ENCODE data around the gene YWHAH. TPM values are rescaled to one million over a fixed set of nuclear protein-coding genes. Genes with fewer than 3 reads are reported as not detected.

Gene YWHAH
- total RNA-seq, 2 donors from 2014 or later = 41.9 to 62.4 TPM

DNA sequence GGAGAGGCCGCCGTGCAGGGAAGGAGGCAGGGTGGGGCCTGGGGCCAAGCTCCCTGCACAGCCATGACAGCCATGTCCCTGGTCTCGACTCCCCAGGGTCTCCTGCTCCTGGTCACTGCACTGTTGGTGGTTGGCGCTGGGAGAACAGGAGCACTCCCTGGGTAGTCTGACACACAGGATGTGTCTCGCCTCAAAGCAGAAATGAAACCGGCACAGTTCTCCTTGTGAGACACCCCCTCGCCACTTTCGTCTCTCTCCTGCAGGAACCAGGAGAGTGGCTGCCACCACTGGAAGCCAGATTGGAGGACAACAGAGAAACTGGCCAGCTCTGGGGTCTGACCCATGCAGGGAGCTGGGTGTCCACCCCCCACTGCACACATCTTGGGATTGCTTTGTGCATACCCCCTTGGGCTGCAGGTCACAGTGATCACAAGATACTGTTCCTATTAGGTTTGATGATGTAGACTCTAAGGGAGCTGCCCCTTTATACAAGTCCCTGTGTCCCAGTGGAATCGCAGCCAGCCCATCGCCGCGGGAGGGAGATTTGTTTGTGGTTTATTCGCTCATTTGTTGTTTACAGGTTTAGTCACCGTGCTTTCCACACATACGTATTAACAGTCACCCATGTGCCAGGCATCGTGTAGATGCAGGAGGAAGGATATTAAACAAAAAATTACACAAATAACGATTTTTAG lies 27.0 kb upstream of the YWHAH start:
- Histone ChIP-seq H3K4me1 (replicated peaks) (no peaks in the 10 kb centered on the region), H3K27ac (no peak overlapping the region), H3K9me3 (no peaks in the 10 kb centered on the region), H3K27me3 (replicated peaks; ENCODE audit: insufficient read depth) (no peaks in the 10 kb centered on the region), H3K36me3 (no peaks in the 10 kb centered on the region), H3K4me3 (no peak overlapping the region)
- 74% methylated on average over 17 of the region's 17 CpGs for WGBS
- intact Hi-C loops (cut with DNase I) = no loop called here
- TF ChIP-seq POLR2AphosphoS5 (IDR thresholded peaks at IDR 0.05) = no peak
- no peak for TF ChIP-seq POLR2A (IDR thresholded peaks at IDR 0.05)
- TF ChIP-seq, protein P1, sequence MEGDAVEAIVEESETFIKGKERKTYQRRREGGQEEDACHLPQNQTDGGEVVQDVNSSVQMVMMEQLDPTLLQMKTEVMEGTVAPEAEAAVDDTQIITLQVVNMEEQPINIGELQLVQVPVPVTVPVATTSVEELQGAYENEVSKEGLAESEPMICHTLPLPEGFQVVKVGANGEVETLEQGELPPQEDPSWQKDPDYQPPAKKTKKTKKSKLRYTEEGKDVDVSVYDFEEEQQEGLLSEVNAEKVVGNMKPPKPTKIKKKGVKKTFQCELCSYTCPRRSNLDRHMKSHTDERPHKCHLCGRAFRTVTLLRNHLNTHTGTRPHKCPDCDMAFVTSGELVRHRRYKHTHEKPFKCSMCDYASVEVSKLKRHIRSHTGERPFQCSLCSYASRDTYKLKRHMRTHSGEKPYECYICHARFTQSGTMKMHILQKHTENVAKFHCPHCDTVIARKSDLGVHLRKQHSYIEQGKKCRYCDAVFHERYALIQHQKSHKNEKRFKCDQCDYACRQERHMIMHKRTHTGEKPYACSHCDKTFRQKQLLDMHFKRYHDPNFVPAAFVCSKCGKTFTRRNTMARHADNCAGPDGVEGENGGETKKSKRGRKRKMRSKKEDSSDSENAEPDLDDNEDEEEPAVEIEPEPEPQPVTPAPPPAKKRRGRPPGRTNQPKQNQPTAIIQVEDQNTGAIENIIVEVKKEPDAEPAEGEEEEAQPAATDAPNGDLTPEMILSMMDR (IDR thresholded peaks at IDR 0.05) = no peak
- DNase-seq (ENCODE audit: low spot score) = no peak

DNA sequence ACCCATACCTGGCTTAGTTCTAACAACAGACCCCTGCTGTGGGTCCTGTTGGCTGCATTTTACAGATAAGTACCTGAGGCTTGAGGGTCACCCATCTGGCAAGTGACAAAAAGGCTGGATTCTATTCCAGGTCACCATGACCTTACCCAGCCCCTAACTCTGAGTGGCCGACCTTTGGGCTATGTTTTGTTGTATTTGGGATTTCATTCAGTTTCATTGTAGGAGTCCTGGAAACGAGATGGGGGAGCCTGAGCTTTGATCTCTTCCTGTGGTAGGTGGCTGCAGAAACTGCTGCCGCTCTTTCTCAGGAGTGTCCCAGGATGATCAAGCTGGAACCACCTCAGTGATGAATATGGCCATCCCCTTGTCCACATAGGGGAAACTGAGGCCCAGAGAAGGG lies 24.6 kb upstream of the YWHAH start:
- intact Hi-C loops (cut with DNase I) = no loop called here
- Histone ChIP-seq H3K4me3 (no peak overlapping the region), H3K36me3 (no peaks in the 10 kb centered on the region), H3K27me3 (replicated peaks; ENCODE audit: insufficient read depth) (no peaks in the 10 kb centered on the region), H3K4me1 (replicated peaks) (no peaks in the 10 kb centered on the region), H3K9me3 (no peaks in the 10 kb centered on the region), H3K27ac (no peak overlapping the region)
- 74% methylated on average over 3 of the region's 3 CpGs for WGBS
- TF ChIP-seq POLR2AphosphoS5 (IDR thresholded peaks at IDR 0.05) (no peak), POLR2A (IDR thresholded peaks at IDR 0.05) (no peak)
- TF ChIP-seq, protein P1 (IDR thresholded peaks at IDR 0.05) = no peak
- no peak for DNase-seq (ENCODE audit: low spot score)

DNA sequence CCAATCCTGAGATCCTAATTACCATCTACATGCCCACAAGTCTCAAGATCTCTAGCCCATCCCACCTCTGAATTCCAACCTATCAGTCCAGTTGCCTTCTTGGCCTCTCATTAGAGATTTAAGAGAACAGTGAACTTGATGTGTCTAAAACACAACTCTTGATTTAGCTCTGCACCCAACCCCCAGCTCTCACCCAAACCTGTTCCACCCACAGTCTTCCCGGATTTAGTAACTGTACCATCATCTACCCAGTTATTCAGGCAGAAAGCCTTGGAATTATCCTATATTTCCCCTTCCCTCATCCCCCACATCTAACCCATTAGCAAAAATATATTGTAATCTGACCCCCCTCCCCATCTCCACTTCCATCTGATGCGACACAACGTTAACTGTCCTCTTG lies 24.0 kb upstream of the YWHAH start:
- TF ChIP-seq, protein P1 (IDR thresholded peaks at IDR 0.05) = no peak
- no peak for TF ChIP-seq POLR2AphosphoS5 (IDR thresholded peaks at IDR 0.05)
- TF ChIP-seq POLR2A (IDR thresholded peaks at IDR 0.05) = no peak
- intact Hi-C loops (cut with DNase I) = no loop called here
- DNase-seq (ENCODE audit: low spot score) = no peak
- H3K27ac ChIP-seq = no peak overlapping the region
- no peak overlapping the region for H3K4me3 ChIP-seq
- no peaks in the 10 kb centered on the region for H3K4me1 ChIP-seq (replicated peaks)
- H3K36me3 ChIP-seq = no peaks in the 10 kb centered on the region
- no peaks in the 10 kb centered on the region for H3K27me3 ChIP-seq (replicated peaks; ENCODE audit: insufficient read depth)
- 87% methylated on average over 3 of the region's 3 CpGs for WGBS
- H3K9me3 ChIP-seq = no peaks in the 10 kb centered on the region

DNA sequence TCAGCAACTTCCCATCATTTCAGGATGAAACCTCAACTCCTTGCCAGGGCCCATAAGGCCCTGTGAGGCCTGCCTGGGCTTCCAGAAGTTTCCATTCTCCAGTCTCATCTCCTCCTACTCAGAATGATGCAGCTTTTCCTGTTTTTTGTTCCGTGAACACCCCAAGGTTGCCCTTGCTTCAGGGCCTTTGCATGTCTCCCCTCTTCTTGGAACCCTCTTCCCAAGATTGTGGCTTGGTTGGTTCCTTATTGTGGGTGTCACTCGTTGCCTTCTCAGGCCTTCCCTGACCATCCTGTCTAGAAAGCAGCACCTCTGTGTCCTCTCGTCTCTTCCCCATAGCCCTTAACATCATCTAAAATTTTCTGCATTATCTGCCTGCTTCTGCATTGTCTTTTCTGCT lies 23.2 kb upstream of the YWHAH start:
- H3K27me3 ChIP-seq (replicated peaks; ENCODE audit: insufficient read depth) = no peaks in the 10 kb centered on the region
- no peak for DNase-seq (ENCODE audit: low spot score)
- H3K36me3 ChIP-seq = no peaks in the 10 kb centered on the region
- H3K4me3 ChIP-seq = no peak overlapping the region
- intact Hi-C loops (cut with DNase I) = no loop called here
- H3K27ac ChIP-seq = no peak overlapping the region
- H3K9me3 ChIP-seq = no peaks in the 10 kb centered on the region
- 84% methylated on average over 3 of the region's 3 CpGs for WGBS
- H3K4me1 ChIP-seq (replicated peaks) = no peaks in the 10 kb centered on the region
- TF ChIP-seq POLR2AphosphoS5 (IDR thresholded peaks at IDR 0.05) = no peak
- TF ChIP-seq, protein P1 (IDR thresholded peaks at IDR 0.05) = no peak
- TF ChIP-seq POLR2A (IDR thresholded peaks at IDR 0.05) = no peak

DNA sequence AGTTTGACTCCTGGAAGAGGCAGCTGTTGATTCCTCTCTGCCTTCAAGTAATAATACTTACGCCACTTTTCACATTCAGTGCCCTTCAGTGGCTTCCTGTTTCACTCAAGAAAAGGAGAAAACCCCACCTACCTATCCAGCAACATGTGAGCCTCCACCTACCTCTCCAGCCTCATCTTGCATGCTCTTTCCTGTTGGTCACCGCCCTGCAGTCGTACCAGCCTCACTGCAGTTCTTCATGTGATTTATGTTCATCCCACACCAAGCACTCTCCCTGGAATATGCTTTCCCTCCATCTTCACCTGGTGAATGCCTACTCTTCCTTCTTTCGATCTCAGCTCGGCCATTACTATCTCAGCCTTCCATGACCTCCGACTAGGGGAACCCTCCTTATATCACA lies 21.8 kb upstream of the YWHAH start:
- TF ChIP-seq, protein P1 (IDR thresholded peaks at IDR 0.05) = no peak
- no peak for TF ChIP-seq POLR2AphosphoS5 (IDR thresholded peaks at IDR 0.05)
- no peak for TF ChIP-seq POLR2A (IDR thresholded peaks at IDR 0.05)
- Histone ChIP-seq H3K27me3 (replicated peaks; ENCODE audit: insufficient read depth) (no peaks in the 10 kb centered on the region), H3K4me3 (no peak overlapping the region), H3K9me3 (no peaks in the 10 kb centered on the region), H3K36me3 (no peaks in the 10 kb centered on the region), H3K27ac (no peak overlapping the region), H3K4me1 (replicated peaks) (no peaks in the 10 kb centered on the region)
- 84% methylated on average over 6 of the region's 6 CpGs for WGBS
- intact Hi-C loops (cut with DNase I) = no loop called here
- DNase-seq (ENCODE audit: low spot score) = no peak
